ENCODE data around the gene FGGY. TPM values are rescaled to one million over a fixed set of nuclear protein-coding genes. Genes with fewer than 3 reads are reported as not detected.

FGGY gene
- total RNA-seq, 2 experiments from 2014 or later = 11.9 to 13.6 TPM

- POLR2A ChIA-PET = no interaction called here
Measured at GRCh38 chr1:59539961-59540681, 243.2 kb downstream of the FGGY start.

GRCh38 chr1:59541161-59541560, 244.3 kb downstream of the FGGY start:
- DNase-seq (no peak), ATAC-seq (no peak)
- no peak overlapping the region for H3K4me3 Mint-ChIP-seq
- intact Hi-C loops (cut with micrococcal nuclease) = no loop called here
- CTCF ChIA-PET = no interaction called here
- POLR2A ChIA-PET = no interaction called here
- peaks cover 1% of the 10 kb centered on the region for H3K9me3 Mint-ChIP-seq
- TF ChIP-seq, protein P1, sequence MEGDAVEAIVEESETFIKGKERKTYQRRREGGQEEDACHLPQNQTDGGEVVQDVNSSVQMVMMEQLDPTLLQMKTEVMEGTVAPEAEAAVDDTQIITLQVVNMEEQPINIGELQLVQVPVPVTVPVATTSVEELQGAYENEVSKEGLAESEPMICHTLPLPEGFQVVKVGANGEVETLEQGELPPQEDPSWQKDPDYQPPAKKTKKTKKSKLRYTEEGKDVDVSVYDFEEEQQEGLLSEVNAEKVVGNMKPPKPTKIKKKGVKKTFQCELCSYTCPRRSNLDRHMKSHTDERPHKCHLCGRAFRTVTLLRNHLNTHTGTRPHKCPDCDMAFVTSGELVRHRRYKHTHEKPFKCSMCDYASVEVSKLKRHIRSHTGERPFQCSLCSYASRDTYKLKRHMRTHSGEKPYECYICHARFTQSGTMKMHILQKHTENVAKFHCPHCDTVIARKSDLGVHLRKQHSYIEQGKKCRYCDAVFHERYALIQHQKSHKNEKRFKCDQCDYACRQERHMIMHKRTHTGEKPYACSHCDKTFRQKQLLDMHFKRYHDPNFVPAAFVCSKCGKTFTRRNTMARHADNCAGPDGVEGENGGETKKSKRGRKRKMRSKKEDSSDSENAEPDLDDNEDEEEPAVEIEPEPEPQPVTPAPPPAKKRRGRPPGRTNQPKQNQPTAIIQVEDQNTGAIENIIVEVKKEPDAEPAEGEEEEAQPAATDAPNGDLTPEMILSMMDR (IDR thresholded peaks at IDR 0.05) = no peak
- H3K4me1 Mint-ChIP-seq (ENCODE audit: low read depth) = peaks cover 11% of the 10 kb centered on the region
- no peaks in the 10 kb centered on the region for H3K36me3 Mint-ChIP-seq (ENCODE audit: low read depth)
- H3K27me3 Mint-ChIP-seq = no peaks in the 10 kb centered on the region
- no peak overlapping the region for H3K27ac Mint-ChIP-seq

More at GRCh38 chr1:59539961-59540681, 243.2 kb downstream of the FGGY start:
- intact Hi-C loops (cut with micrococcal nuclease) = no loop called here
- Mint-ChIP-seq H3K9me3 (peaks cover 1% of the 10 kb centered on the region), H3K27me3 (no peaks in the 10 kb centered on the region), H3K4me1 (ENCODE audit: low read depth) (peaks cover 11% of the 10 kb centered on the region), H3K27ac (no peak overlapping the region), H3K4me3 (no peak overlapping the region), H3K36me3 (ENCODE audit: low read depth) (no peaks in the 10 kb centered on the region)
- ATAC-seq (no peak), DNase-seq (no peak)
- CTCF ChIA-PET = no interaction called here
- TF ChIP-seq, protein P1 (IDR thresholded peaks at IDR 0.05) = no peak

DNA sequence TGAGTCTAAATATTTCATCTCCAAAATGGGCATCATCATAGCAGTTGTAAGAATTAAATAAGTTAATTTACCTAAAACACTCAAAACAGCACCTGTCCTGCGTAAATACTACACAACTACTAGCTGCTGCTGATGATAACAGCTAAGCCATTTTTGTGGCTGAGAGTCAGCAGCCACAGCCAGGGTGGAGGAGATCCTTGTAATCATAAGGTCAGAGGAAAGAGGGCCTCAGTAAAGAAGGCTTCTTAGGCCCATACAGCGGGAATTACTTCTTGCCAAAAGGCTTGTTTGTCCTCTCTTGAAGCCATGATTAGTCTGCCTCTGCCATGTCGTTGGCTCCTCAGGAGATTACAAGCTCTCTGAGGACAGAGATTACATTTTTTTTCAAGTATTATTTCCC, 245.0 kb downstream of the FGGY start:
- TF ChIP-seq, protein P1 (IDR thresholded peaks at IDR 0.05) = no peak
- peaks cover 11% of the 10 kb centered on the region for H3K4me1 Mint-ChIP-seq (ENCODE audit: low read depth)
- H3K36me3 Mint-ChIP-seq (ENCODE audit: low read depth) = no peaks in the 10 kb centered on the region
- POLR2A ChIA-PET = no interaction called here
- intact Hi-C loops (cut with micrococcal nuclease) = no loop called here
- no peak overlapping the region for H3K4me3 Mint-ChIP-seq
- DNase-seq (no peak), ATAC-seq (no peak)
- peaks cover 1% of the 10 kb centered on the region for H3K9me3 Mint-ChIP-seq
- H3K27ac Mint-ChIP-seq = no peak overlapping the region
- CTCF ChIA-PET = interaction anchor here (1.2 kb wide), 1 partner anchor 157 kb away, joined by 3 read pairs; no protein-coding TSS in a partner anchor
- H3K27me3 Mint-ChIP-seq = no peaks in the 10 kb centered on the region

- intact Hi-C loops (cut with micrococcal nuclease) = no loop called here
- Mint-ChIP-seq H3K36me3 (ENCODE audit: low read depth) (no peaks in the 10 kb centered on the region), H3K27ac (no peak overlapping the region), H3K4me3 (no peak overlapping the region), H3K4me1 (ENCODE audit: low read depth) (peaks cover 11% of the 10 kb centered on the region), H3K27me3 (no peaks in the 10 kb centered on the region), H3K9me3 (no peaks in the 10 kb centered on the region)
- ChIA-PET POLR2A (no interaction called here), CTCF (no interaction called here)
- ATAC-seq (no peak), DNase-seq (no peak)
- TF ChIP-seq, protein P1 (IDR thresholded peaks at IDR 0.05) = no peak
Measured at GRCh38 chr1:59543211-59543668, 246.3 kb downstream of the FGGY start.

DNA sequence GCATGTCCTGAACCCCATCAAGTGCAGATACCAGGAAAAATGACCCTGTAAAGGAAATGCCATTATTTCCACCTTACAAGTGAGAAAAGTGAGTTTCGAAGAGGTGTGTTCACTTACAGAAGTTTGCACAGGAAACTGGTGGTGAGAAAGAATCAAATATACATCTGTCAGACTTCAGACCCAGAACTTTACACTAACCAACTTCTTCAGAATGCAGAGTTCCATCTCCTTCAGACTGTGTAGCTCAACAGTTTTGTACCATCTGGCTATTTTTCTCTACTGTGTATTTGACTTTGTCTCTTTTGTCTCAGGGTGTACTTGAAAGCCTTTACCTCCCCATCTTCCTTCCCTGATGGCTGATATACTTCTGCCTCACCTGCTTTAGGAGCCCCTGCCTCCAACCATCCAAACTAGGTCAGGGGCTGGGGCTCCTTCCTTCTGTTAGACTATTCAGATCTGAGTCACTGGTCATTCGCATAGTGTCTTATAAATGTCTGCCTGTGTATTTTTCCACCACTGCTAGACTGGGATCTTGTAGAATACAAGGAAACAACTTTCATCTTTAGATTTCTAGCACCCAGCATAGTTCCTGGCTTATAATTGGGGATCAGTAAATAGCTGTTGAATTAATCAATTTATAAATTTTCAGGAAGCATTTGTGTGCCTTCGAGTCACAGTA, 247.9 kb downstream of the FGGY start:
- no peak for ATAC-seq
- POLR2A ChIA-PET = no interaction called here
- CTCF ChIA-PET = no interaction called here
- Mint-ChIP-seq H3K36me3 (ENCODE audit: low read depth) (no peaks in the 10 kb centered on the region), H3K4me1 (ENCODE audit: low read depth) (peaks cover 11% of the 10 kb centered on the region), H3K27ac (peak overlapping the region; percentile 39), H3K4me3 (no peak overlapping the region), H3K9me3 (no peaks in the 10 kb centered on the region), H3K27me3 (no peaks in the 10 kb centered on the region)
- DNase-seq = no peak
- intact Hi-C loops (cut with micrococcal nuclease) = no loop called here
- TF ChIP-seq, protein P1 (IDR thresholded peaks at IDR 0.05) = no peak
